WI38 (cell line): Measurements from ENCODE around the gene FAM120A.

ENCODE experiments used
- H3K4me3 ChIP-seq: 2 replicates; pipeline ENCODE4 v1.5.1; 2011; ENCODE audit warnings: low read depth, mild to moderate bottlenecking, control low read depth, low read length
- CTCF ChIP-seq: IDR thresholded peaks from 2 replicates; pipeline ENCODE4 v1.5.1; 2012; ENCODE audit warnings: low read depth, mild to moderate bottlenecking, control low read depth, low read length

FAM120A gene

GRCh38 chr9:93590609-93591234 lies 139.2 kb downstream of the FAM120A start:
- H3K4me3 ChIP-seq, result no peak overlapping the region
- no peak for TF ChIP-seq CTCF

GRCh38 chr9:93591301-93592007 lies 140.0 kb downstream of the FAM120A start:
- H3K4me3 ChIP-seq, result no peak overlapping the region
- TF ChIP-seq CTCF, result no peak

- no peak overlapping the region for H3K4me3 ChIP-seq
- no peak for TF ChIP-seq CTCF
Measured at GRCh38 chr9:93592008-93592642, 140.6 kb downstream of the FAM120A start.

- no peak overlapping the region for H3K4me3 ChIP-seq
- TF ChIP-seq CTCF, result no peak
Measured at GRCh38 chr9:93592643-93593021, 141.1 kb downstream of the FAM120A start.

GRCh38 chr9:93593144-93593658 lies 141.7 kb downstream of the FAM120A start:
- H3K4me3 ChIP-seq, result no peak overlapping the region
- no peak for TF ChIP-seq CTCF

GRCh38 chr9:93594041-93594756 lies 142.7 kb downstream of the FAM120A start:
- TF ChIP-seq CTCF, result no peak
- H3K4me3 ChIP-seq, result no peak overlapping the region
